ENCODE results near the gene CELA3B.
"Not testable (repeated sequence)": the region's sequence is repeated elsewhere in the genome, so short reads cannot be mapped to it uniquely, and the experiment has no call there.

CELA3B gene

GRCh38 chr1:22014575-22015206 is 37.9 kb downstream of the CELA3B start:
- not testable (repeated sequence) for DNase-seq

- DNase-seq: no peak
Observed at GRCh38 chr1:22018583-22019559, 42.0 kb downstream of the CELA3B start.

- no peak for DNase-seq
Observed at GRCh38 chr1:22021061-22021460, 44.2 kb downstream of the CELA3B start.

GRCh38 chr1:22024485-22025367 is 47.9 kb downstream of the CELA3B start:
- DNase-seq: no peak

GRCh38 chr1:22025368-22026155 is 48.7 kb downstream of the CELA3B start:
- DNase-seq: peak; percentile 91

GRCh38 chr1:22026924-22027289 is 50.1 kb downstream of the CELA3B start:
- DNase-seq: no peak

GRCh38 chr1:22030057-22030456 is 53.2 kb downstream of the CELA3B start:
- DNase-seq: no peak

- DNase-seq: no peak
Observed at GRCh38 chr1:22030473-22030872, 53.7 kb downstream of the CELA3B start.

GRCh38 chr1:22031214-22031962 is 54.6 kb downstream of the CELA3B start:
- DNase-seq: no peak

GRCh38 chr1:22034834-22035233 is 58.0 kb downstream of the CELA3B start:
- not testable (repeated sequence) for DNase-seq

- no peak for DNase-seq
Observed at GRCh38 chr1:22037520-22037919, 60.7 kb downstream of the CELA3B start.

- peak; percentile 29 for DNase-seq
Observed at GRCh38 chr1:22038036-22038435, 61.2 kb downstream of the CELA3B start.
